Measurements from ENCODE around the gene TRIM44.

- TF ChIP-seq CTCF (IDR thresholded peaks at IDR 0.05) (no peak), POLR2AphosphoS5 (IDR thresholded peaks at IDR 0.05) (no peak), POLR2A (IDR thresholded peaks at IDR 0.05) (no peak)
Observed at GRCh38 chr11:35804451-35805040, 142.0 kb downstream of the TRIM44 start.

Data from breast epithelium (tissue), 3 donors.